NCI-H146 treated with DMSO at 0.1 percent for 48 hours (cell line): ENCODE measurements around the gene SORCS3.

ENCODE experiments used
- DNase-seq: peaks from one replicate; lab custom pipeline; 2025; ENCODE audit not compliant: unreplicated experiment; lab: John Stamatoyannopoulos, UW

Gene SORCS3

GRCh38 chr10:104641187-104641936, at the start of gene SORCS3:
TSS of gene SORCS3 (plus strand) at chr10:104641290.
- no peak for DNase-seq

GRCh38 chr10:104591441-104591840, 49.6 kb upstream of the SORCS3 start:
- no peak for DNase-seq

GRCh38 chr10:104601166-104601565, 39.9 kb upstream of the SORCS3 start:
- DNase-seq: no peak

GRCh38 chr10:104608091-104608828, 32.8 kb upstream of the SORCS3 start:
- DNase-seq: no peak

GRCh38 chr10:104612571-104613205, 28.4 kb upstream of the SORCS3 start:
- DNase-seq: no peak

GRCh38 chr10:104613406-104613805, 27.7 kb upstream of the SORCS3 start:
- DNase-seq: no peak

GRCh38 chr10:104614245-104614831, 26.8 kb upstream of the SORCS3 start:
- DNase-seq: no peak

GRCh38 chr10:104615136-104615535, 26.0 kb upstream of the SORCS3 start:
- DNase-seq: no peak

- no peak for DNase-seq
Measured at GRCh38 chr10:104617831-104618230, 23.3 kb upstream of the SORCS3 start.

- DNase-seq: no peak
Measured at GRCh38 chr10:104622175-104622574, 18.9 kb upstream of the SORCS3 start.

- DNase-seq: peak; percentile 42
Measured at GRCh38 chr10:104622598-104623209, 18.4 kb upstream of the SORCS3 start.

GRCh38 chr10:104630731-104631130, 10.4 kb upstream of the SORCS3 start:
- DNase-seq: no peak

GRCh38 chr10:104631946-104632345, 9.1 kb upstream of the SORCS3 start:
- DNase-seq: no peak

- DNase-seq: no peak
Measured at GRCh38 chr10:104638861-104639589, 2.1 kb upstream of the SORCS3 start.

- no peak for DNase-seq
Measured at GRCh38 chr10:104639590-104640338, 1.3 kb upstream of the SORCS3 start.

GRCh38 chr10:104640339-104641186, 527 bp upstream of the SORCS3 start:
- no peak for DNase-seq

- no peak for DNase-seq
Measured at GRCh38 chr10:104641937-104642657, 1.0 kb downstream of the SORCS3 start.

GRCh38 chr10:104642658-104643302, 1.7 kb downstream of the SORCS3 start:
- DNase-seq: no peak
